Amygdala (tissue), 56 donors: ENCODE results near the gene USP6NL.

Experiments used
- DNase-seq, 56 donors: peaks; one replicate each; lab custom pipeline; 2025; lab: John Stamatoyannopoulos, UW

USP6NL gene

GRCh38 chr10:11625019-11625735 lies 13.7 kb upstream of the USP6NL start:
- peak in 1 of 56 donors; percentile 25 for DNase-seq

- no peak for DNase-seq
Observed at GRCh38 chr10:11617233-11617632, 5.8 kb upstream of the USP6NL start.

GRCh38 chr10:11616021-11616420 lies 4.6 kb upstream of the USP6NL start:
- no peak for DNase-seq

GRCh38 chr10:11615396-11615795 lies 3.9 kb upstream of the USP6NL start:
- DNase-seq: no peak

GRCh38 chr10:11612021-11613001 lies 861 bp upstream of the USP6NL start:
- no peak for DNase-seq

GRCh38 chr10:11610826-11611247 lies 613 bp downstream of the USP6NL start:
- DNase-seq: peak in 15 of 56 donors; percentile 5 to 49 (median 29)

- no peak for DNase-seq
Observed at GRCh38 chr10:11610166-11610825, 1.2 kb downstream of the USP6NL start.

- DNase-seq: no peak
Observed at GRCh38 chr10:11609492-11610093, 1.9 kb downstream of the USP6NL start.

- DNase-seq: no peak
Observed at GRCh38 chr10:11609052-11609451, 2.4 kb downstream of the USP6NL start.

- DNase-seq: no peak
Observed at GRCh38 chr10:11608159-11609013, 3.1 kb downstream of the USP6NL start.

GRCh38 chr10:11605807-11606408 lies 5.5 kb downstream of the USP6NL start:
- no peak for DNase-seq

GRCh38 chr10:11604865-11605650 lies 6.4 kb downstream of the USP6NL start:
- DNase-seq: no peak

GRCh38 chr10:11603741-11604140 lies 7.7 kb downstream of the USP6NL start:
- DNase-seq: no peak

- DNase-seq: no peak
Observed at GRCh38 chr10:11602919-11603523, 8.4 kb downstream of the USP6NL start.

GRCh38 chr10:11602358-11602757 lies 9.1 kb downstream of the USP6NL start:
- no peak for DNase-seq

GRCh38 chr10:11601670-11602069 lies 9.8 kb downstream of the USP6NL start:
- no peak for DNase-seq

- DNase-seq: no peak
Observed at GRCh38 chr10:11600280-11600679, 11.2 kb downstream of the USP6NL start.
